C4-2B (cell line): Measurements from ENCODE around the gene HPS4.

Experiments
- H3K27ac ChIP-seq: fragments of 450-650 bp; 2 replicates; pipeline ENCODE4 v1.5.1; 2017
- CTCF ChIP-seq: fragments of 450-650 bp; conservative IDR thresholded peaks from 2 replicates; pipeline ENCODE4 v1.5.1; 2017; ENCODE audit warnings: mild to moderate bottlenecking
- ZFX ChIP-seq: fragments of 450-650 bp; IDR thresholded peaks from 2 replicates; pipeline ENCODE4 v1.6.1; 2017

The HPS4 gene

GRCh38 chr22:26482161-26482560 lies 1.4 kb downstream of the HPS4 start:
- no peak overlapping the region for H3K27ac ChIP-seq
- TF ChIP-seq CTCF (no peak), ZFX (no peak)

- TF ChIP-seq ZFX (no peak), CTCF (no peak)
- H3K27ac ChIP-seq = no peak overlapping the region
Observed at GRCh38 chr22:26481694-26482093, 1.9 kb downstream of the HPS4 start.

GRCh38 chr22:26481112-26481693 lies 2.4 kb downstream of the HPS4 start:
- H3K27ac ChIP-seq = no peak overlapping the region
- TF ChIP-seq CTCF = no peak
- TF ChIP-seq ZFX = no peak

- H3K27ac ChIP-seq = no peak overlapping the region
- TF ChIP-seq ZFX (no peak), CTCF (no peak)
Observed at GRCh38 chr22:26480611-26480932, 3.0 kb downstream of the HPS4 start.

- no peak overlapping the region for H3K27ac ChIP-seq
- TF ChIP-seq ZFX (no peak), CTCF (no peak)
Observed at GRCh38 chr22:26479792-26480610, 3.6 kb downstream of the HPS4 start.

- no peak overlapping the region for H3K27ac ChIP-seq
- TF ChIP-seq CTCF (no peak), ZFX (no peak)
Observed at GRCh38 chr22:26479043-26479791, 4.4 kb downstream of the HPS4 start.

- TF ChIP-seq ZFX (no peak), CTCF (no peak)
- no peak overlapping the region for H3K27ac ChIP-seq
Observed at GRCh38 chr22:26477341-26477731, 6.2 kb downstream of the HPS4 start.
